Hematopoietic multipotent progenitor cell treated with erythropoietin and hydrocortisone succinate and interleukin-3 and kit ligand, for 17 days (in vitro differentiated cells): Measurements from ENCODE around the gene SYTL4.
A peak's percentile ranks its signal among the peaks of the same experiment; 100 is the strongest.
"Not testable (repeated sequence)": the region's sequence is repeated elsewhere in the genome, so short reads cannot be mapped to it uniquely, and the experiment has no call there.

ENCODE experiments used
- DNase-seq: peaks from one replicate; pipeline ENCODE4 v3.0.0-alpha.2; 2015; ENCODE audit warnings: low spot score

The SYTL4 gene

DNA sequence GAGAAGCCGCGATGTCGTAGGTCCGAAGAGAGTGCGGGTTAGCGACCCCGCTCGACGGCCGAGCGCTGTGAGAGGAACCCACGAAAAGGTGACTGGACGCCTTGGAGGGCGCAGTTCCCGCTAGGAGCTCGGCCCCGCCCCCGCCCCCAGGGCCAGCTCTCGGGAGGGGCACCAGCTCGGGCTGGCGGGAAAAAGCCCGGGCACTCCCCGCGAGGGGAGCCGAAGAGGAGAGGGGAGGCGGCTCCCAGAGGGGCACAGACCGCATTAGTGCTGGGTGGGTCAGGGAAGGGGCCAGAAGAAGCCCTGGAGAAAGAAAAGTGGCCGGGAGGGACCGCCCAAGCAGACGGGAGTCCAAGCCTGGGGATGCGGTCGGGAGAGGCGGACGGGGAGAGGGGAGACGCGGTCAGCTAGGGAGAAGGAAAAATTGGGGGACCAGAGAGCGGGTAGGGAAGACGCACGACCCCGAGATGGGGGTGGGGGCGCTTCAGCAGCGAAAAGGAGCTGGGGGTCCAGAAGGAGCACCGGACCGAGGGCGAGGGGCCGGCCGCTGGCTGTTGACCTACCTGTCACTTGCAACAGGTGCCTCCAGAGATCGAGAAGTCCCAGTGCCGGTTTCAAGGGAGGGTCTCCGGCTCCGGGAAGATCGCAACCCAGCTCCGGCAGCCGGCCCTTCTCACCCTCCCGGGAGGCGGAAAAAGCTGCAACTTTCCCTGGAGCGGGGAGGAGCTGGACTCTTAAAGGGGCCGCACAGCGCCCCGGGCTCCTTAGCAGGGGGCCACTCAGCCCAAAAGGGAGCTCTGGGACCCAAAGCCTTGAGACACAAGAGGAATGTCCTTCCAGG, at the start of gene SYTL4:
SYTL4 (minus strand) TSS at position 681 of the 841 bp plus-strand sequence. CDS start 30,084 bp downstream, outside the sequence.
- DNase-seq = peak; percentile 19

GRCh38 chrX:100769439-100769838, 37.5 kb upstream of the SYTL4 start:
- not testable (repeated sequence) for DNase-seq

DNA sequence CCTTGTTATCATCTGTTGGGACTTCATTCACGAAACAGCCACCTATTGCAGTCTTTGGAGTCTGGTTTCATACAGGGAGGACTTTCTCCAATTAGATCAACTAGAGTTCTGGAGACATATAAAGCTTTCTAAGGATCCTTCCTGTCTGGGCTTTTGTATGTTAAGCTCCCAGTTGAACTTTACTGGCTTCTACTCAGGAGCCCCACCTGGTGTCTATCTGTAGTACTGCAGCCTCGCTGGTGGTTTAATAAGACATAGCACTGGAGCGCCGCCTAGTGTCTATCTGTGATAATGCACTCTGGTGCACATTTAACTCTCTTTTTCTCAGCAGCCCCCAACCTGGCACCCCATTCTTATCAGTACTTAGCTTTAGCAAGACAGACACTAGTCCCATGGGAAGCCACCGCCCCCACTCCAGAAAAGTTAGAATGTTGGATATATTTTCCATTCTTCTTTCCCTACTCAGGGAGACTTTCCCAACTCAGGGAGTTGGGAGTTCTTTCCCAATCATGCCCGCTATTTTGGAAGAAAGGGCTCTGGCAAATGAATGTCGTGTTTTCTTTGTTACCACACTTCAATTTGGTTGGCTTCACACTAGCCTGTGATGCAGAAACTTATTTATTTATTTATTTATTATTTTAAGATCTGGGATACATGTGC, 36.9 kb upstream of the SYTL4 start:
- DNase-seq = peak; percentile 86

- DNase-seq = no peak
Measured at GRCh38 chrX:100750883-100751282, 19.0 kb upstream of the SYTL4 start.

DNA sequence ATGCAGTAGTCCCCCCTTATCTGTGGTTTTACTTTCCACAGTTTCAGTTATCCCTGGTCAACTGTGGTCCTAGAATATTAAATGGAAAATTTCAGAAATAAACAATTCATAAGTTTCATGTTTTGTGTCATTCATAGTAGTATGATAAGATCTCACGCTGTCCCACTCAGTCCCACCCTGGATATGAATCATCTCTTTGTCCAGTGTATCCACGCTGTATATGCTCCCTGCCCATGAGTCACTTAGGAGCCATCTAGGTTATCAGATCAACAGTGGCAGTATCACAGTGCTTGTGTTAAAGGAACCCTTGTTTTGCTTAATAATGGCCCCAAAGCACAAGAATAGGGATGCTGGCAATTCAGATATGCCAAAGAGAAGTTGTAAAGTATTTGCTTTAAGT, 16.2 kb upstream of the SYTL4 start:
- DNase-seq = no peak

GRCh38 chrX:100747703-100748102, 15.8 kb upstream of the SYTL4 start:
- DNase-seq = no peak

DNA sequence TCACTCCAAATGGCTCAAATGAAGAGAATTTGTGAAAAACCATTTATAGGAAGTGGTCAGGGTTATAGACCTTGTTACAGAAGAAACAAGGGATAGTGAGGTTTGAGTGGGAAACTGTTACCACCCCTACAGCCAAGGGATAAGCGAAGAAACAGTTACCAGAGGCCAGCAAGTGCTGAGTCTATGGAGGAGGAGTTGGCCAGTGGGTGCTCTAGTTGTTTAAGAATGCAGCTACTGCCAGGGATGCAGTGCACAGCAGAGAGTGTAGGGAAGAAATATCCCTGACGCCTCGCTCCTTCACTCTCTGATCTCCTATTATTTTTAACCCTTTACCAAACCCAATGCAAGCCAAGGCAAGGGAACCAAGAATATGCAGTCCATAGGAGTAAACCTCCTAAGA, 15.2 kb upstream of the SYTL4 start:
- DNase-seq = no peak

GRCh38 chrX:100745806-100746537, 14.1 kb upstream of the SYTL4 start:
- DNase-seq = no peak

- no peak for DNase-seq
Measured at GRCh38 chrX:100745205-100745604, 13.3 kb upstream of the SYTL4 start.

- no peak for DNase-seq
Measured at GRCh38 chrX:100743009-100743607, 11.2 kb upstream of the SYTL4 start.

- DNase-seq = not testable (repeated sequence)
Measured at GRCh38 chrX:100724006-100724405, 7.9 kb downstream of the SYTL4 start.

DNA sequence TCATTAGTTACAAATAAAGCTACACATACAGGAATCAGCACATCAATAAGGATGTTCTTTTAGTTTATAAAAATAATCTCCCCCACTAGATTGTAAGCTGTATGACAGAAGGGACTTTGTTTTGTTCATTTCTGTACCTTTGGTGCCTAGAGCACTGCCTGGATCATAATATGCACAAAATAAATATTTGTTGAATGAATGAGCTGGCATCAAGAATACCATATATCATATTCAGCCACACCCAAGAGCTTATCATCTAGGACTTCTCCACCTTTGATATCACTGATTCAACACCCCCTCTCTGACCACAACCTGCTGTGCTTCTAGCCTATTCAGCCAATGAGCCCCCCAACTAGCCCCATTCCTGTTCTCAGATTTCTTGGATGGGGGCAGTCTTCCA, 10.6 kb downstream of the SYTL4 start:
- no peak for DNase-seq

DNA sequence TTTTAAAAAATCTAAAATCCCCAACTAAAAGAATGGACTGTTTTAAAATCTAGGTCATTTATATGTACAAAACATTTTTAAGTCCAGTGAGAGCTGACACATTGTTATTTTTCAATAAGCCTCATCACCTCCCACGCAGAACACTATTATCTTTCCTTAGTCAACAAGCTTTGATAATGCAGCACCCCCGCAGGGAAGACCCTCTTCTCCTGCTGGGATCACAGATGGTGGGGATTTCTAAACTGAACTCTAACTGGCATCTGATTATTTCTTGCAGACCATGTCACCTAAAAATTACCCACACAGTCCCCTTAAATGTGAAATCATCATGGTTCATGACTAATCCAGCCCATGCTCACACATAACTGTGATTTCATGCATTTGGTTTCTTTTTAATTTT, 11.6 kb downstream of the SYTL4 start:
- no peak for DNase-seq

DNA sequence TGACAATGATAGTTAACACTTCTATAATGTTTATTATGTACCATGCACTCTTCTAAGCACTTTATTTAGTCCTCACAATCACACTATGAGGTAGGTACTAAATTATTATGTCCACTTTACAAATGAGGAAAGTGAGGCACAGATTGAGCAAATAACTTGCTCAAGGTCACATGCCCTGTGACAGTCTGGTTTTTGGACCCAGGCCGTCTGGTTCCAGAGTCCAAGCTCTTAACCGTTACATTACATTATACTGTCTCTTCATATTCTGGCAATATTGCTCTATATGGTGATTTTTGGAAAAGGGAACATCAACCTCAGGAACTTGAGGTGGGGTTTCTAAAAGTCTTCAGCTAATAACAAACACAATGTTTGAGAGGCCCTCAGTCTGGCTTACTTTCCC, 12.8 kb downstream of the SYTL4 start:
- no peak for DNase-seq

- no peak for DNase-seq
Measured at GRCh38 chrX:100717363-100717762, 14.6 kb downstream of the SYTL4 start.

DNA sequence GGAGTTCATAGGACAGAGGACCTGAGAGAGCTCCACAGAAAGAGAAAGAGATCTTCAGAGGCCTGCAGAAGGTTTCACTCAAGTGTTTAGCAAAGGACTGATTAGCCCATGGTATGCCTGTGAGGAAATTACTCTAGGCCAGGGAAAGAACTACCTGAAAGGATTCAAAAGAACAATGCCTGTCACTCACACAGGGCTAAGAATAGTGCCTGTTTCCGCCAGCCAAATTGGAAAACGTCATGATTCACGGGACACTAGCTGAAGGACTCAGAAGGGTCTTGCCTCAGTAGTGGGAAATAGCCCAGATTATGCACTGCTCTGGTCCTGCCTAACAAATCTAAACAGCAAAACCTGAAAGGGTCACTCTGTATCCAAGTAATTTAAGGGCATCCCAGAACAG, 21.1 kb downstream of the SYTL4 start:
- no peak for DNase-seq

- DNase-seq = no peak
Measured at GRCh38 chrX:100704581-100705203, 27.2 kb downstream of the SYTL4 start.

DNA sequence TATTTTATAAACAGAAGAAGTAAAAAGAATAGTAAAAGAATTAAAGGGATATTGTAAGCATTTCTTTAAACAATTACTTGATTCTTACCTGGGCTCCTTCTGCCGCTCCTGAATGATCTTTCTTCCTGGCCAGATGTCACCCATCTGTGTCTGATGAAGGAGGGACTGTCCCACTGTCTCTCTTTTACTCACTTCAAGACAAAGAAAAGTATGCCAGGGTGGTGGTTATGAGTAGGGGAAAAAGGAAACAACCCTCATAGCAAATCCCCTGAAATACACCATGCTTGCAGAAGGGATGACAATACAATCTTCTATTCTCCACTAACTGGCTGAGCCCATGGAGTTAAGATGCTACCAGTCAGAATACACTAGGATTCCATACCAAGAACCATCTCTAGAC, 31.1 kb downstream of the SYTL4 start:
- no peak for DNase-seq

- no peak for DNase-seq
Measured at GRCh38 chrX:100698551-100698950, 33.4 kb downstream of the SYTL4 start.

DNA sequence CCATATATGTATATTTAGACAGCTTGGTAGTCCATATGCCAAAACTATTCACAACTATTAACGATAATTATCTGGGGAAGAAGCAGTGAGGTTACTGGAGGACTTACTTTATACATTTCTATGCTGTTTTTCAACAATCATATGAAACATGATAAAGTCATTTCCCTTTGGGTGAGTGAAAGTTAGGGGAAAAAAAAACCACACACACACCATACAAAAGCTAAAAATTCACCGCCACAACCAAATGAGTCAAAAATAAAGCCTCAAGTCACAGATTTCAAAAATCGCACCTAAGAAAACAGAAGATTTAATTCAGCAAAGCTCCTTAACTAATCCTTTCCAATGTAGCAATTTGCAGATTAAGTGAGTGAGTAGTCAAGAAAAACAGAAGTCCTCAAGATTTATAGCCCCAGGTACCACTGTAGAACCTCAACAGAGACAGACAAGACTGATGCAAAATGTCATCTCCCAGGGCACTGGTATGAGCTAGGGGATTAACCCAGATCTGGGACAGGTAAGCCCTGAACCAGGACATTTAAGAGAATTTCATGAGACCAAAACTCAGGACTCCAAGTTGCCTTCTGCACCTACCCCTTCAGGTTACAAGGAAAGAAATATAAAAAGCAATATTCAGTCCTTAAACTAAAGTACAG, 35.1 kb downstream of the SYTL4 start:
- no peak for DNase-seq

DNA sequence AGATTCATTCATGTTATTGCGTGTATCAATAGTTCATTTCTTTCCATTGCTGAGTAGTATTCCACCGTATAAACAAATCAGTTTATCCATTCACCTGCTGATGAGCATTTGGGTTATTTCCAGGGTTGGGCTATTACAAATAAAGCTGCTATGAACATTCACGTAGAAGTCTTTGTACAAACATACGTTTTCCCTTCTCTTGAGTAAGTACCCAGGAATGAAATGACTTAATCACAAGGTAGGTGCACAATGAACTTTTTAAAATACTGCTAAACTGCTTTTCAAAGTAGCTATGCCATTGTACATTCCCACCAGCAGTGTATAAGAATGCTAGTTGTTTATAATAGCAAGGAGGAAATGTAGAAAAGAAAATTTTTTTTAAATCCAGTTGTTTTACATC, 35.9 kb downstream of the SYTL4 start:
- no peak for DNase-seq
